OCI-LY1 (cell line): ENCODE measurements around the gene COL16A1.

ENCODE experiments used
- H2AFZ ChIP-seq: fragments of 200-600 bp; sonication (generic), shearing (Covaris generic); 2 replicates; pipeline ENCODE4 v1.6.0; 2014; ENCODE audit warnings: antibody characterized with exemption, mild to moderate bottlenecking, low read length
- H3F3A ChIP-seq: fragments of 200-600 bp; sonication (generic), shearing (Covaris generic); 2 replicates; pipeline ENCODE4 v1.6.0; 2014; ENCODE audit warnings: mild to moderate bottlenecking, antibody characterized with exemption, low read length, moderate library complexity; ENCODE audit not compliant: insufficient read depth
- H3K27ac ChIP-seq: fragments of 200-600 bp; sonication (generic); 2 replicates; pipeline ENCODE4 v1.5.1; 2014; ENCODE audit warnings: low read length, mixed run types, mild to moderate bottlenecking, low read depth; ENCODE audit not compliant: poor library complexity, severe bottlenecking
- H3K27me3 ChIP-seq: fragments of 200-600 bp; sonication (generic); 2 replicates; pipeline ENCODE4 v1.6.0; 2014; ENCODE audit warnings: antibody characterized with exemption, mild to moderate bottlenecking, low read length, moderate library complexity; ENCODE audit not compliant: insufficient read depth
- H3K36me3 ChIP-seq: fragments of 200-600 bp; sonication (generic); 2 replicates; pipeline ENCODE4 v1.6.1; 2014; ENCODE audit warnings: mild to moderate bottlenecking, antibody characterized with exemption, low read length, moderate library complexity, mixed read lengths; ENCODE audit not compliant: insufficient read depth
- H3K4me1 ChIP-seq: fragments of 200-600 bp; sonication (generic); 2 replicates; pipeline ENCODE4 v1.5.1; 2014; ENCODE audit warnings: mild to moderate bottlenecking, low read length, moderate library complexity; ENCODE audit not compliant: insufficient read depth, severe bottlenecking
- H3K4me2 ChIP-seq: fragments of 200-600 bp; sonication (generic), shearing (Covaris generic); 2 replicates; pipeline ENCODE4 v1.6.1; 2014; ENCODE audit warnings: low read length
- H3K4me3 ChIP-seq: fragments of 200-600 bp; sonication (generic); 2 replicates; pipeline ENCODE4 v1.5.1; 2014; ENCODE audit warnings: low read length, low read depth, mild to moderate bottlenecking, mixed read lengths; ENCODE audit not compliant: poor library complexity, severe bottlenecking
- H3K79me2 ChIP-seq: fragments of 200-600 bp; shearing (Covaris generic); 2 replicates; pipeline ENCODE4 v1.6.1; 2016; ENCODE audit warnings: mixed run types, low read length, mixed read lengths; ENCODE audit not compliant: insufficient read depth
- H3K9ac ChIP-seq: fragments of 200-600 bp; sonication (generic), shearing (Covaris generic); 2 replicates; pipeline ENCODE4 v1.6.1; 2014; ENCODE audit warnings: mild to moderate bottlenecking, low read length, mixed read lengths
- H3K9me2 ChIP-seq: fragments of 200-600 bp; sonication (generic), shearing (Covaris generic); 2 replicates; pipeline ENCODE4 v1.6.1; 2014; ENCODE audit warnings: low read depth, mild to moderate bottlenecking, low read length, mixed read lengths
- H3K9me3 ChIP-seq: fragments of 200-600 bp; shearing (Covaris generic); 2 replicates; pipeline ENCODE4 v1.6.1; 2014; ENCODE audit warnings: low read length, mixed read lengths
- H4K20me1 ChIP-seq: fragments of 200-600 bp; sonication (generic), shearing (Covaris generic); 2 replicates; pipeline ENCODE4 v1.6.0; 2016; ENCODE audit warnings: mild to moderate bottlenecking, low read length; ENCODE audit not compliant: insufficient read depth
- CTCF ChIP-seq: fragments of 200-600 bp; sonication (generic), shearing (Covaris generic); IDR thresholded peaks from 2 replicates; pipeline ENCODE4 v1.5.1; 2017; ENCODE audit warnings: mild to moderate bottlenecking, antibody characterized with exemption, low read length, moderate library complexity, mixed read lengths
- EZH2 ChIP-seq: fragments of 200-600 bp; sonication (generic), shearing (Covaris generic); IDR thresholded peaks from 2 replicates; pipeline ENCODE4 v1.8.0; 2017; ENCODE audit warnings: borderline replicate concordance, mixed run types, mild to moderate bottlenecking, antibody characterized with exemption, low read length, moderate library complexity, mixed read lengths

The COL16A1 gene

GRCh38 chr1:31701091-31701736 is 2.6 kb downstream of the COL16A1 start:
- Histone ChIP-seq H3K4me1 (peaks cover 3% of the 10 kb centered on the region), H4K20me1 (no peaks in the 10 kb centered on the region), H3K79me2 (no peaks in the 10 kb centered on the region), H3K27ac (no peak overlapping the region), H3K4me2 (no peak overlapping the region), H3F3A (no peaks in the 10 kb centered on the region), H3K36me3 (no peaks in the 10 kb centered on the region), H3K4me3 (no peak overlapping the region), H3K9me3 (no peaks in the 10 kb centered on the region), H2AFZ (no peak overlapping the region), H3K27me3 (peaks cover 3% of the 10 kb centered on the region; the same call in 1 of the 2 replicates), H3K9ac (no peak overlapping the region), H3K9me2 (no peaks in the 10 kb centered on the region)
- TF ChIP-seq EZH2 (no peak), CTCF (no peak)

- H3K9me2 ChIP-seq: no peaks in the 10 kb centered on the region
- H3K36me3 ChIP-seq: no peaks in the 10 kb centered on the region
- H3K4me1 ChIP-seq: peaks cover 3% of the 10 kb centered on the region
- no peak overlapping the region for H3K4me3 ChIP-seq
- TF ChIP-seq EZH2 (no peak), CTCF (no peak)
- no peak overlapping the region for H2AFZ ChIP-seq
- H3K27me3 ChIP-seq: no peaks in the 10 kb centered on the region
- H4K20me1 ChIP-seq: no peaks in the 10 kb centered on the region
- H3K9ac ChIP-seq: no peak overlapping the region
- no peaks in the 10 kb centered on the region for H3K9me3 ChIP-seq
- H3K4me2 ChIP-seq: no peak overlapping the region
- no peak overlapping the region for H3K27ac ChIP-seq
- H3F3A ChIP-seq: no peaks in the 10 kb centered on the region
- H3K79me2 ChIP-seq: no peaks in the 10 kb centered on the region
Observed at GRCh38 chr1:31700468-31701090, 3.2 kb downstream of the COL16A1 start.

DNA sequence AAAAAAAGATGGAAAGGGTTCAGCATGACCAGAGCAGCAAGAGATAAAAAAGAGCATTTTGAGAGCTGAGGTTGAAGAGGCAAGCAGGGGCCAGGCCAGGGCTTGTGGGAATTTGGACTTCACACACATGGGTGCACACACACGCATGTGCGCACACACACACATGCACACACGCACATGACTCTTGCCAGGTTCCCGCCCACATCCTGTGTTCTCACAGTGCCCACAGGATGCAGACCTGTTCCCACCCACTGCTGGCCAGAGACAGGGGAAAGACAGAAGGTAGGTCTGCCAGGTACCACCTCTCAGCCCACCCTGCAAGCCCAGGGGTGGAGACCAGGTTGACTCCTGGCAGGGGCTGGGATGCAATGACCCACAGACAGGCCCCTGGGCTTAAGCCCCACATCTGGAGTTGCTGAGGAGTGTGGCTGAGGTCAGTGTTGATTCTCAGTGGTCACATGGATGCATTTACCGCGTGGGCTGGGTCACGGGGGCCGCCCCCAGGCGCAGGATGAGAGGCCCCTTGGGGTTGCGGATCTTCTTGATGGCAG is 4.4 kb downstream of the COL16A1 start:
- no peak overlapping the region for H3K4me3 ChIP-seq
- no peaks in the 10 kb centered on the region for H3K27me3 ChIP-seq
- H3K79me2 ChIP-seq: no peaks in the 10 kb centered on the region
- H2AFZ ChIP-seq: no peak overlapping the region
- no peak overlapping the region for H3K4me2 ChIP-seq
- no peaks in the 10 kb centered on the region for H3K9me2 ChIP-seq
- no peaks in the 10 kb centered on the region for H4K20me1 ChIP-seq
- H3K9ac ChIP-seq: no peak overlapping the region
- peaks cover 3% of the 10 kb centered on the region for H3K4me1 ChIP-seq
- H3F3A ChIP-seq: no peaks in the 10 kb centered on the region
- H3K36me3 ChIP-seq: no peaks in the 10 kb centered on the region
- TF ChIP-seq CTCF: no peak
- TF ChIP-seq EZH2: no peak
- H3K9me3 ChIP-seq: no peaks in the 10 kb centered on the region
- no peak overlapping the region for H3K27ac ChIP-seq
